GM18519 (cell line): ENCODE results near the gene CACFD1.
"Not testable (repeated sequence)": the region's sequence is repeated elsewhere in the genome, so short reads cannot be mapped to it uniquely, and the experiment has no call there.

Experiments
- ATAC-seq: cut with Tn5 transposase; IDR thresholded peaks from one replicate; pipeline ENCODE4 v1.9.1; 2021; ENCODE audit warnings: mild to moderate bottlenecking, moderate library complexity; ENCODE audit not compliant: unreplicated experiment, low FRiP score

Gene CACFD1

DNA sequence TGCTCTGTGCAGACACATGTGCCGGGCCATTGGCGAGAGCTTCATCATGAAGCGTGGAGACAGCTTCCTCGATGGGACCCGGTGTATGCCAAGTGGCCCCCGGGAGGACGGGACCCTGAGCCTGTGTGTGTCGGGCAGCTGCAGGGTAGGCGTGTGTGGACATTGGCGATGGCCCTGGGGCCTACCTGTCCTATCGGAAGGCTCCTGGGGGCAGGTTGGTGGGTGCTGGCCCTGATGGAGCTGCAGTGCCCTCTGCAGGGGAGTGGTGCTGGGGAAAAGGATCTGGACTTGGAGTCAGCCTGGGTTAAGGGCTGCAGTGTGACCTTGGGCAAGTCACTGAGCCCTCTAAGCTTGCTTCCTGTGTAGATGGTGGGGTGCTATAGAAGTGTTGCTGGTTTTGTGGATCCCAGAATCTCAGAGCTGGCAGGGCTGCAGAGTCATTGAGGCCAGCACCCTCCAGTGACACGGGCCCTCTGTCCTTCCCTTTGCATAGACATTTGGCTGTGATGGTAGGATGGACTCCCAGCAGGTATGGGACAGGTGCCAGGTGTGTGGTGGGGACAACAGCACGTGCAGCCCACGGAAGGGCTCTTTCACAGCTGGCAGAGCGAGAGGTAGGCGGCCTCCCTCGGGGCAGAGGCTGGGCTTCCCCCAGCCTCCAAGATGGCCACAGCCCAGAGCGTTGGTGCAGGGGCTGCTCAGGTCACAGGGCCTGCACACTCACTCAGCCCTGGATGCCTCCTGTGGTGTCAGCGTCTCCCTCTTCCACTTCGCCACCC, 21.8 kb upstream of the CACFD1 start:
- no peak for ATAC-seq

DNA sequence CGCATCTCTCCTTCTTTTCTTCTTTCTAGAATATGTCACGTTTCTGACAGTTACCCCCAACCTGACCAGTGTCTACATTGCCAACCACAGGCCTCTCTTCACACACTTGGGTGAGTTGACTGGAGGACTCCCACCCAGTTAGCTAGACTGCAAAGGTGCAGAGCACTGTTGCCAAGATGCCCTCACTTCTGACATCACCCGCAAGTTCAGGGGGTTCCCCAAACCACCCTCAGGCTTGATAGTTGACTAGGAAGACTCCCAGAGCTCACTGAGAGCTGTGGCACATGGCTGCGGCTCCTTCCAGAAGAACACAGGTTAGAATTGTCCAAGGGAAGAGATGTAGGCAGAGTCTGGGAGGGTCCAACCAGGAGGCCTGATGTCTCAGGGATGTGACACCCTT, 20.4 kb upstream of the CACFD1 start:
- no peak for ATAC-seq

DNA sequence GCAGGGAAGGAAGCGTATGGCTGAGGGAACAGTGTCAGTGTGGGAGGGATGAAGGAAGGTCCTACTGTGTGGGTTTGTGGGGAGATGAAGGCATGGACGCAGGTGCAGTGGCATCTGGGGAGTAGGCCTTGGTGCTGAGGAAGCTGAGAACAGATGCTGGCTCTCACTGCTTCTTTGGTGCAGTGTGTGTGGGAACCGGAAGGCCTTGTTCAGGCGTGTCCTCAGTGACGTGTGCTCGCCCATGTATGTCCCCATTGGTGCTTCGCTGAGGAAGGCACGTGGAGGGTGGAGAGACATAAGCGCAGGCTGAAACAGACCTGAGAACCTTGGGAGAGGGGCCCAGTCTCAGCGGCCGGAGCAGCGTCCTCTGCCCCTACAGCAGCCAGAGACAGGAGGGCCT, 18.9 kb upstream of the CACFD1 start:
- no peak for ATAC-seq

DNA sequence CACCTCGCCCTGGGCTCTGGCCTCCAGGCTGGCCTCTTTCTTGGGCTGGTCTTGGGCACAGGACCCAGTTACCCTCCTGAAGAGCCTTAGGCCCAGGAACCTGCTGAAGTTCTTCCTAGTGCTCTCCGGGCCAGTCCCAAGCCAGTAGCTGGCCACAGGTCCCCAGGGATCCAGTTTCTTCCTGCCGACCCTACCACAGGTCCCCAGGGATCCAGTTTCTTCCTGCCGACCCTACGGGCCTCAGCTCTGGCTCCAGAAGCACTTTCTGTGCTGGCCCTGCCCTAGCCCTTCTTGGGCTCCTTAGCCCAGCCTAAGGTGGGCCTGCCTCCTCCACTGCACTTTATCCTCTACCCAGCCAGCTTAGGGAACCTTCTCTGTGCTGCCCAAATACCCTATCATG, 18.2 kb upstream of the CACFD1 start:
- no peak for ATAC-seq

DNA sequence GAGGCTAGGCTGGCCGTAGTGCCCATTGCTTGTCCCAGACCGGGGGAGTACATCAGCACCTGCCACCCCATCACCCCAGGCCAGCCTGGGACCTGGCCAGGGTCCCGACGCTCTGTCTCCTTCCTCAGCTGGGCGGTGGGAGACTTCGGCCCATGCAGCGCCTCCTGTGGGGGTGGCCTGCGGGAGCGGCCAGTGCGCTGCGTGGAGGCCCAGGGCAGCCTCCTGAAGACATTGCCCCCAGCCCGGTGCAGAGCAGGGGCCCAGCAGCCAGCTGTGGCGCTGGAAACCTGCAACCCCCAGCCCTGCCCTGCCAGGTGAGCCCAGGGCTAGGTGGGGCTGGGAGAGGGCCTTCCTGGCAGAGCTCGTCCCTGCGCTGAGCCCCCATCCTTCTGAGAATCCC, 16.5 kb upstream of the CACFD1 start:
- ATAC-seq = no peak

DNA sequence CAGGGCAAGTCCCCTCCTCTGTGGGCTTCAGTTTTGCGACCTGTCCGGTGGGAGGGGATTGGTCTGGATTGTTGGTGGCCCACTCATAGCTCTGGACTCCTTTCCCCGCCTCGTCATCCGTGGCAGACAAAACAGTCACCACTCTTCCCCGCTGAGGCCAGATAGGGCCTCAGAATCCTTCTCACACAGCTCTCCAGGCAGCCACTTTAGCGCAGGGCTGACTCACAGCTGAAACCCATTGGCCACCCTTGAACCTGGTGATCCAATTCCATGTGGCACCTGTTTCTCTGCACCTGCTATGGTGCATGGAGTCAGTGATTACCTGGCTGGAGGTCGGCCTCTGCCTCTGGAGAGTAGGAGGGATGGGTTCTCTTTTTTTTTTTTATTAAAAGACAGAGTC, 15.8 kb upstream of the CACFD1 start:
- no peak for ATAC-seq

DNA sequence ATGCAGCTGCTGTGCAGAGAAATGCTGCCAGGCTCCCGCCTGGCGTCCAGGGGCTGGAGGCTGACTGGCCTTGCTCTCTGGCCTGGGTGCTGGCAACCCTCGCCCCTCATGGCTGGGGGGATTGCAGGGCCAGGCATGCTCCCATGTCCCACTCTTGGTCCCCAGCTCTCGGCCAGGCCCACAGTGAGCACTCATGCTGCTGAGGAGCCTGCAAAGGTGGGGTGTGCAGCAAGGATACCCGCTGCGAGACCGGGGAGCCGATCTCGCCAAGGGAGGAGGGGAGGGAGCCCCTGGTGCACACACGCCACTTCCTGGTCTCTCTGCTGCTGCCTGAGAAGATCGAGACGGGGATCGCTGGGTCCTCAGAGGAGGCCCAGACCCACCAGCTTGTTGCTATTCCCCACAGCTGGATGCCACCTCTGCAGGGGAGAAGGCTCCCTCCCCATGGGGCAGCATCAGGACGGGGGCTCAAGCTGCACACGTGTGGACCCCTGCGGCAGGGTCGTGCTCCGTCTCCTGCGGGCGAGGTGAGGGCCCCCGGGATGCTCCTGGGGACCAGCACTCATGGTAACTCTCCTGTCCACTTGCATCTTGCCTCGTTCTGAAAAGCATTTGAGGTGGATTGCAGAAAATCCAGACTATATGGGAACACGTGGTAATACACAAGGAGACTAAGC, 14.3 kb upstream of the CACFD1 start:
- no peak for ATAC-seq

DNA sequence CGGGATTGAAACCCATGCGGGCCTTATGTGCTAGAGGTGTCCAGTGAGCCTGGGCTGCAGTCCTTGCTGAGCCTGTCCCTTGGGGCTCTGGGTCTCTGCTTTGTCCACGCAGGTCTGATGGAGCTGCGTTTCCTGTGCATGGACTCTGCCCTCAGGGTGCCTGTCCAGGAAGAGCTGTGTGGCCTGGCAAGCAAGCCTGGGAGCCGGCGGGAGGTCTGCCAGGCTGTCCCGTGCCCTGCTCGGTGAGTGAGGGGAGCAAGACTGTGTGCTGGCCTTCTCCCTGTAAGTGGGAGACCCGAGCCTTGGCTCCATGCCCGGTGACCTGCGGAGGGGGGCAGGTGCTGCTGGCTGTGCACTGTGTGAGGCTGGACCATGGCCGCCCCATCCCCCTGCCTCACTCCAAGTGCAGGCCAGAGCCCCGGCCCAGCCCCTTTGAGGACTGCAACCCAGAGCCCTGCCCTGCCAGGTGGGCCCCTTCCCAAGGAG, 11.2 kb upstream of the CACFD1 start:
- no peak for ATAC-seq

DNA sequence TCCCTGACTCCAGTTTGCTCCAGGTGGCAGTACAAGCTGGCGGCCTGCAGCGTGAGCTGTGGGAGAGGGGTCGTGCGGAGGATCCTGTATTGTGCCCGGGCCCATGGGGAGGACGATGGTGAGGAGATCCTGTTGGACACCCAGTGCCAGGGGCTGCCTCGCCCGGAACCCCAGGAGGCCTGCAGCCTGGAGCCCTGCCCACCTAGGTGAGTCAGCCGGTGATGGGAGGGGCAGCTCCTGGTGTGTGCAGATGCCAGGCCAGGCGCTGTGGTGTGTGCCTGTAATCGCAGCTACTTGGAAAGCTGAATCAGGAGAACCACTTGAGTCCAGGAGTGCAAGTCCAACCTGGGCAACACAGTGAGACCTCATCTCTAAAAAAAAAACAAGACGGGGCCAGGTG, 10.0 kb upstream of the CACFD1 start:
- no peak for ATAC-seq

DNA sequence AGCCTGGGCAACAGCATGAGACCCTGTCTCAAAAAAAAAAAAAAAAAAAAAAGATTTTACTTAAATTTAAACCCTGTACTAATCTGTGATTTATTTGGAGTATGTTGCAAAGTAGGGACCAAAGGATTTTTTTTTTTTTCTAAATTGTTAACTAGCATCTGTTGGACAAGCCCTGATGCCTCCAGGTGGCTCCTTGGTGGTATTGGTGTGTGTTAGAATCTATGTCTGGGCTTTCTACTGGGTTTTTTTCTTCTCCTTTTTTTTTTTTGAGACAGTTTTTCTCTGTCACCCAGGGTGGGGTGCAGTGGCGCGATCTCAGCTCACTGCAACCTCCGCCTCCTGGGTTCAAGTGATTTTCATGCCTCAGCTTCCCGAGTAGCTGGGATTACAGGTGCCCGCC, 7.9 kb upstream of the CACFD1 start:
- not testable (repeated sequence) for ATAC-seq

DNA sequence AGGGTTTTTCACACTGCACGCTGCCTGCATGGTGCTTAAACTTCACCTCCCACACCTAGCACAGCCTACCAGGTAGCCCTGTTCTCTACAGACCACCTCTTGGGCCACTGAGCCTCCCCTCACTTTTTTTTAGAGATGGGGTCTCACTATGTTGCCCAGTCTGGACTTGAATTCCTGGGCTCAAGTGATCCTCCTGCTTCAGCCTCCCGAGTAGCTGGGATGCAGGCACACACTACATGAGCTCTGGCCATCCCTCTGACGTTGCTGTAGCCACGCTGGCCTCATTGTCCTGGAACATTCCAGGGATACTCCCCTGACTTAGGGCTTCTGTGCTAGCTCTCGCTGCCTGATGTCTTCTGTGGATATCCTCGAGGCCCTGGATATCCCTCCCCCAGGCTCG, 7.2 kb upstream of the CACFD1 start:
- no peak for ATAC-seq

DNA sequence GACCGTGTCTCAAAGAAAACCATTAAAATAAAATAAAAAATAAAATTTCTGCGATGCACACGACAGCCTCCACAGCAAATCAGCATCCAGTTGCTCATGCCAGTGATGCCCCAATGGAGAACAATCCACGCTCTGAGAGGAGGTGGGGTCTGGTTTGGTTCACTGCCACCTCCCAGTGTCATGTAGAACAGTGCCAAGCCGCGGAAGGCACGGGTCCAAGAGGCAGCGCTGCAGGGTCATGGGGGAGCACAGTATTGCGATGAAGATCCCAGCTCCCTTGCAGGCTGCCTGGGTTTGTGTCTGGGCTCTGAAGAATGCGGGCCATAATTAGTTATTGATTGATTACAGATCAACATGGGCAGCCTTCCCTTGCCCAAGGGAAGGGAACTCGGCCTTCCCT, 6.1 kb upstream of the CACFD1 start:
- ATAC-seq = no peak

DNA sequence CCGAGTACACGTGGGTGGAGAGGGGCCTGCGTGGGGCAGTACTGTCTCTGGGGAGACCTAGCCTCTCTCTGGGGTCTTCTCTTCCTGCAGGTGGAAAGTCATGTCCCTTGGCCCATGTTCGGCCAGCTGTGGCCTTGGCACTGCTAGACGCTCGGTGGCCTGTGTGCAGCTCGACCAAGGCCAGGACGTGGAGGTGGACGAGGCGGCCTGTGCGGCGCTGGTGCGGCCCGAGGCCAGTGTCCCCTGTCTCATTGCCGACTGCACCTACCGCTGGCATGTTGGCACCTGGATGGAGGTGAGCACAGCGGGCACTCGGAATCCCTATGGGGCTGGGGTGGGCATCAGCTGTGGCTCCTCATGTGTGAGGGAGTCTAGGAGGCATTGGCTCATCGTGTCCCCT, 5.5 kb upstream of the CACFD1 start:
- no peak for ATAC-seq

DNA sequence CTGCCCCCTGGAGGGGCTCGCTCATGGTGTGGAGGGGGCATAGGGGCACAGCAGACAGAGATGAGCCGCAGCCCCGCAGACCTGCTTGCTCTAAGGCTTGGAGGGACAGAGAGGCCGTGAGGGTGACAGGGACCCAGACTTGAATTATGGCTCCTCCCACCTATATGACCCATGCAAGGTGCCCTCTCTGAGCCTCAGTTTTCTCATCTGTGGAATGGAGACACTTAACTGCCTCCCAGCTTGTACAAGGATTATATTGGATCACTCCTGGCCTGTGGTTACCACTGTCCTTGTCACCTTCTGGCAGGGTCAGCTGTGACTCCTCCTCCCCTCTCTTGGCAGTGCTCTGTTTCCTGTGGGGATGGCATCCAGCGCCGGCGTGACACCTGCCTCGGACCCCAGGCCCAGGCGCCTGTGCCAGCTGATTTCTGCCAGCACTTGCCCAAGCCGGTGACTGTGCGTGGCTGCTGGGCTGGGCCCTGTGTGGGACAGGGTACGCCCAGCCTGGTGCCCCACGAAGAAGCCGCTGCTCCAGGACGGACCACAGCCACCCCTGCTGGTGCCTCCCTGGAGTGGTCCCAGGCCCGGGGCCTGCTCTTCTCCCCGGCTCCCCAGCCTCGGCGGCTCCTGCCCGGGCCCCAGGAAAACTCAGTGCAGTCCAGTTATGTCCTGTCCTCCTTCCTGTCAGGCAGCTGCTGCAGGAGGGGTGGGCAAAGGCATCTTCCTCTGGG, 4.7 kb upstream of the CACFD1 start:
- no peak for ATAC-seq

DNA sequence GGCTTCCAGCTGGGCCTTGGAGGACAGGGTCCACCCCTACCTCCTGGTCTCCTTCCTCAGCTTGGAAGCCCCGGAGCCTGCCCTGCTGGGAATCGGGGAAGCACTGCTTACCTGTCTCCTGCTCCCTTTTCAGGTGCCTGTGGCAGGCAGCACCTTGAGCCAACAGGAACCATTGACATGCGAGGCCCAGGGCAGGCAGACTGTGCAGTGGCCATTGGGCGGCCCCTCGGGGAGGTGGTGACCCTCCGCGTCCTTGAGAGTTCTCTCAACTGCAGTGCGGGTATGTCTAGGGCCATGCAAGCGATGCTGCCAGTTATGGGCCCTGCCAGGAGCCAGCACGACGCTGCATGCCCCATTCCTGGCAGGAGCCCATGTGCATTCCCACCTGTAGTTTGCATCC, 3.8 kb upstream of the CACFD1 start:
- no peak for ATAC-seq

DNA sequence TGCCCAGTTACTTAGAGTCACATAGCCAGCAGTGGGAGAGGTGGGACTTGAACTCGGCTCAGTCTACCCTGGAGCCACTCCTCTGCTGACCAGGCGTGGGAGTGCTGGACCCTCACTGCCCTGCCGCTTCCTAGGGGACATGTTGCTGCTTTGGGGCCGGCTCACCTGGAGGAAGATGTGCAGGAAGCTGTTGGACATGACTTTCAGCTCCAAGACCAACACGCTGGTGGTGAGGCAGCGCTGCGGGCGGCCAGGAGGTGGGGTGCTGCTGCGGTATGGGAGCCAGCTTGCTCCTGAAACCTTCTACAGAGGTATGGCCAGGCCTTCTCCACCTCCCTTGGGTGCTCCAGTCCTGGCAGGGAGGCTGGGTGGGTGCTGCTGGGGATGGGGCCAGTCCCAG, 3.4 kb upstream of the CACFD1 start:
- no peak for ATAC-seq

DNA sequence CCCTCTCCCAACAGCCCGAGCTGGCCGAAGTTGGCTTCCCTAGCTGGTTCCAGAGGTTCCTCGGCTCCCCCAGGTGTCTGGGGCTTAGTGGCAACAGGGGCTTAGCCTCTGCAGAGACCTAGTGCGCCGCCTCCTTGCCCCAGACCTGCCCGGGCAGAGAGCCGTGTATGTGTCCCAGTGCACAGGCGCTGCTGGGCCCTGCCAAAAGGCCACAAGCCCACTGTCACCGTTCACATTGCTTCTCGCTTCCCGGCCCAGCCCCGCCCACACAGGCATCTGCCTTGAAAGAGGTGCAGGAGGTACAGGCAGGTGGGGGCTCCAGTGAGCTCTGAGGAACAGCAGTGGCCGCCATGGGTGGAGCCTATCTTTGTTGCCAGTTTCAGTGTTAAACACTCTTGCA, 2.5 kb upstream of the CACFD1 start:
- ATAC-seq = no peak

DNA sequence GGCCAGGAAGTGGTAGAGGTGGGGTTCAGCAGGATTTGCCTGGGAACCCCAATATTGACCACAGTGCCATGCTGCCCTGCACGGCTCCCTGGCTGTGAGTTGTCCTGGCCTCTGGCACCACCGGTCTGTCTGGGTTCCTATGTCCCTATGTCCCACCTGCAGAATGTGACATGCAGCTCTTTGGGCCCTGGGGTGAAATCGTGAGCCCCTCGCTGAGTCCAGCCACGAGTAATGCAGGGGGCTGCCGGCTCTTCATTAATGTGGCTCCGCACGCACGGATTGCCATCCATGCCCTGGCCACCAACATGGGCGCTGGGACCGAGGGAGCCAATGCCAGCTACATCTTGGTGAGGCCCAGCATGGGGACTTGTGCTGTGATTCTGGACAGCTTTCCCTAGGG, 2.0 kb upstream of the CACFD1 start:
- ATAC-seq = no peak

DNA sequence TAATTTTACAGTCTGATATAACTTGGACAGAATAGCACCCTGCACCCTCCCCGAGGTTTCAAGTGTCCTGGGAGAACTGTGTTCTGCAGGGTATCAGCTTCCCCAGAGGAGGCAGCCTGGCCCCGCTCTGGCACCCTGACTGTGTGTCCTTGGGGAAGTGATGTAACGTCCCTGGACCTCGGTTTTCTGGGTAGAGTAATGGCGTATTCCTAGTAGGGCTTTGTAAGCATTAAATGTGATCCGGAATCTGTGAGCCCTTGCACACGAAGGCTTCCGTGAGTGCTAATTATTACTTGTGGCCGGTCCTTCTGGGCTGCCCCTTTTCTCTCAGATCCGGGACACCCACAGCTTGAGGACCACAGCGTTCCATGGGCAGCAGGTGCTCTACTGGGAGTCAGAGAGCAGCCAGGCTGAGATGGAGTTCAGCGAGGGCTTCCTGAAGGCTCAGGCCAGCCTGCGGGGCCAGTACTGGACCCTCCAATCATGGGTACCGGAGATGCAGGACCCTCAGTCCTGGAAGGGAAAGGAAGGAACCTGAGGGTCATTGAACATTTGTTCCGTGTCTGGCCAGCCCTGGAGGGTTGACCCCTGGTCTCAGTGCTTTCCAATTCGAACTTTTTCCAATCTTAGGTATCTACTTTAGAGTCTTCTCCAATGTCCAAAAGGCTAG, 1.0 kb upstream of the CACFD1 start:
- no peak for ATAC-seq

DNA sequence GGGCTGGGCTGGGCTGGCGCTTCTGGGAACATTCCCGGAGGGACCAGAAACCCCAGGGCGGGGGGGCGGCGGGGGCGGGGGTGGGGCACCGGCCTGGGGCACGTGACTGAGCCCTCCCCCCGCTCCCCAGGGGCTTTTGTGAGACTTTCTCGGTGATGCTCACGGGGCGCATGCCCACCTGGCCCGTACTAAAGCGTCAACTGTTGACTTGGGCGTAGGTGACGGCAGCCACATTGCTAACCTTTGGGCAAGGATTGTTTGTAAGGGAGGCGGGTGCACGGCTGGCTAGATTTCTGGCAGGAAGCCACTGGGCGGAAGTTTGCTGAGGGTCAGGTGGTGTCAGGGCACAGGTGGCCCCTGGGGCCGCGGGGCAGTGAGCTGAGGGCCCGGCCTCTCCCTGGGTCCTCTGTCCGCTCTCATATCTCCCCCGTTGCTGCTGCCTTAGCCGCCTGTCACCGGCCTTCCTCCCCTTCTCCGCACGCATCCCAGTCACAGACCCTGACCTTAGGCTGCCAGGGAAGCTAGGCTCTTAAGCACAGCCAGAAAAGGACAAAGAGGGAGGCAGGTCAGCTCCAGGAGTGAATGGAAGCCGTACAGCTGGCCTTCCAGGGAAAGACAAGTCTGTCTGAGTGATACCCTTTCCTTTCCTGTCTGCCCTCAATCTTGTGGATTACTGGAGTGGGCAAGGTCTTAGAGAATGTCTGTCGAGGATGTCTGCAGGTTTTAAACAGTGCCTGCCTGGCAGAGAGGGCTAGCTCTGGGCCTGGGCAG, 812 bp downstream of the CACFD1 start:
- ATAC-seq = peak; percentile 15
